NCI-H446 treated with DMSO at 0.1 percent for 48 hours (cell line): ENCODE results near the gene TOMM7.
"Not testable (repeated sequence)": the region's sequence is repeated elsewhere in the genome, so short reads cannot be mapped to it uniquely, and the experiment has no call there.

Experiments used
- DNase-seq: peaks from one replicate; lab custom pipeline; 2025; lab: John Stamatoyannopoulos, UW

Gene TOMM7

GRCh38 chr7:22821702-22822485, 755 bp downstream of the TOMM7 start:
- DNase-seq: no peak

- DNase-seq: no peak
Observed at GRCh38 chr7:22819476-22819875, 3.2 kb downstream of the TOMM7 start.

GRCh38 chr7:22814261-22815208, 8.1 kb downstream of the TOMM7 start:
- DNase-seq: no peak

- no peak for DNase-seq
Observed at GRCh38 chr7:22812353-22812752, 10.3 kb downstream of the TOMM7 start.

GRCh38 chr7:22811746-22812280, 10.8 kb downstream of the TOMM7 start:
- DNase-seq: no peak

GRCh38 chr7:22810843-22811242, 11.8 kb downstream of the TOMM7 start:
- DNase-seq: no peak

- no peak for DNase-seq
Observed at GRCh38 chr7:22809902-22810642, 12.6 kb downstream of the TOMM7 start.

GRCh38 chr7:22808140-22808539, 14.5 kb downstream of the TOMM7 start:
- no peak for DNase-seq

GRCh38 chr7:22806752-22807151, 15.9 kb downstream of the TOMM7 start:
- no peak for DNase-seq

GRCh38 chr7:22805227-22805626, 17.4 kb downstream of the TOMM7 start:
- DNase-seq: no peak

GRCh38 chr7:22802831-22803230, 19.8 kb downstream of the TOMM7 start:
- DNase-seq: not testable (repeated sequence)

GRCh38 chr7:22802426-22802825, 20.2 kb downstream of the TOMM7 start:
- no peak for DNase-seq

- no peak for DNase-seq
Observed at GRCh38 chr7:22801912-22802311, 20.7 kb downstream of the TOMM7 start.

GRCh38 chr7:22799633-22800032, 23.0 kb downstream of the TOMM7 start:
- DNase-seq: no peak

GRCh38 chr7:22793593-22794462, 28.8 kb downstream of the TOMM7 start:
- no peak for DNase-seq

- DNase-seq: no peak
Observed at GRCh38 chr7:22791204-22792158, 31.2 kb downstream of the TOMM7 start.

GRCh38 chr7:22790640-22791039, 32.0 kb downstream of the TOMM7 start:
- not testable (repeated sequence) for DNase-seq

GRCh38 chr7:22787951-22788350, 34.7 kb downstream of the TOMM7 start:
- DNase-seq: peak; percentile 35

GRCh38 chr7:22786290-22786932, 36.2 kb downstream of the TOMM7 start:
- DNase-seq: no peak
